GM18951 (cell line): ENCODE data around the gene TMEM176B.
"Not testable (repeated sequence)": the region's sequence is repeated elsewhere in the genome, so short reads cannot be mapped to it uniquely, and the experiment has no call there.

Experiments
- POLR2A ChIP-seq: IDR thresholded peaks from 4 replicates; pipeline ENCODE4 v1.6.1; 2011; ENCODE audit warnings: mild to moderate bottlenecking; ENCODE audit not compliant: insufficient read length, insufficient read depth; ENCODE audit errors: extremely low read depth
- in situ Hi-C: fragments of 300-500 bp; cut with MboI; formaldehyde crosslinking; loops from one replicate; pipeline ENCODE4 v1.12.0; 2022; ENCODE audit warnings: low sequenced_read_pairs, mixed read lengths, inconsistent platforms; ENCODE audit not compliant: unreplicated experiment

TMEM176B gene

GRCh38 chr7:150791304-150791703 is 8.9 kb downstream of the TMEM176B start:
- no peak for TF ChIP-seq POLR2A
- in situ Hi-C loops: no loop called here

- in situ Hi-C loops: no loop called here
These were observed 9.6 kb downstream of the TMEM176B start for GRCh38 chr7:150790416-150791075.

DNA sequence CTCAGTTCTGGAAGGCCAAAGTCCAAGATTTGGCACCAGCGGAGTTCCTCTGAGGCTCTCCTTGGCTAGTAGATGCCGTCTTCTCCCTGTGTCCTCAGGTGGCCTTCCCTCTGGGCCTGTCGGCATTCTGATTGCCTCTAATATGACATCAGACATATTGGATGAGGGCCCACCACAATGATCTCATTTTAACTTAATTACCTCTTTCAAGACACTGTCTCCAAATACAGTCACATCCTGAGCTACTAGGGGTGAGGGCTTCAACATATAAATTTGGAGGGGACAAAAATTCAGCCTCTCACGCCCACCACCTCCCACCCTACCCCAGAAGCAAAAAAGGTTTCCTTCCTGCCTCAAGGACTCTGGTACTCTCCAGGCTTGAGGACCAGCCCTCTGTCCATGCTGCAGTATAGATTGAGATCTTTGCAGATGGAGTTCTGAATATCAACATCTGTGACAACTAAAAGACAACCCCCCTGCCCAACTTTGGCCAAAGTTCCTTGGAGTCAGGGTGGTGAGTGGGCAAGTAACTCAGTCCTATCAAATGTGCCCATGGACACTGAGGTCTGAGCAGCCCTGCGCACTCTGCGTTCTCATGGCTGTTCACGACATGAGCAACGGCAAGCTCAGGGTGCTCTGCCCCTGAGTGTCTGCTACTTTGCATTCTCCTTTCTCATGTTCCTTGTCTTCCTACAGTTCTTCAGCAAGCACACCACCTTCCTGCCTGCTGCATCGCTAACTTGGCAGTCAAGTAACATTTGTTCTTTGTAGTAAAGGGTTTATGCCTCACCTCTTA is 11.5 kb downstream of the TMEM176B start:
- in situ Hi-C loops: no loop called here
- no peak for TF ChIP-seq POLR2A

More at GRCh38 chr7:150790416-150791075, 9.6 kb downstream of the TMEM176B start:
- no peak for TF ChIP-seq POLR2A

GRCh38 chr7:150787321-150788281 is 12.6 kb downstream of the TMEM176B start:
- TF ChIP-seq POLR2A: no peak
- in situ Hi-C loops: no loop called here

DNA sequence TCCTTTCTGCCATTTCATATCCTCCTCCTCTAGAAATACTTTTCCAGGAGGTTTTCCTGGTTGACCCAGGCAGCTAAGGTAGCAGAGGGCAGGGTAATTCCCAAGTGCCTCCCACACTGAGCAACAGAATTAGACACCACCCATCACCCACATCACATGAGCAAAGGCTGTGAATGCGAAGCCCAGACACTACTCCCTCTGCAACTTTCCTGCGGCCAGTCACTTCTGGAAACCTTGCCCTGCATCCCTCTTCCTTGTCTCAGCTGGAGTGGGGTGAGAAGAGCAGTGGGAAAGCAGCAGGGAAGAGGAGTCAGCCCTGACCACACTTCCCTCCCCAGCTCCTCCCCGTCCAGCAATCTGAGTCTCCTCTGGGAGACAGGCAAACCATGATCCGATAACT is 15.2 kb downstream of the TMEM176B start:
- in situ Hi-C loops: no loop called here
- TF ChIP-seq POLR2A: no peak

DNA sequence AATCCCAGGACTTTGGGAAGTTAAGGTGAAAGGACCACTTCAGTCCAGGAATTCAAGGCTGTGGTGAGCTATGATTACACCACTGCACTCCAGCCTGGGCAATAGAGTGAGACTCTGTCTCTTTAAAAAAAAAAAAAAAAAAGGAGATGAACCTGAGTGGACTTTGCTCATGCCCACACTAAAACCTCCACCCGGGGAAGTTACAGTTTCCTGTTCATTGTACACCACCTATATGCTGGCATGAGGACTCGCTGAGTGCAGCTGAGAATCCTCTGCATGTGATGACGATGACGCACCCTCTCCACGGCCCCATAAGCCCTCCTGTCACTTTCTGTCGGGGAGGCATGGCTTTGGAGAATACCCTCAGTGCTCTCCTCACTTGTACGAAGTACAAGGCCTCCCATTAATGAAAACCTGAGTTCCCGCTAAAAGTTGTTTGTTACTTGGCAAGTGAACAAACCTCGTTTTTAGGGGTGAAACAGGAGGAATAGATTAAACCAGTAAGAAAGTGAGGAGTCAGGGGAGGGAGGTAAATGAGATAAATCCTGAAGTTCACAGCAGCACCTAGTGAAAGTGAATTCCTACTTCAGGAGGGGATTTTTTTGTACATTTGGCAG is 15.9 kb downstream of the TMEM176B start:
- in situ Hi-C loops: no loop called here
- no peak for TF ChIP-seq POLR2A

DNA sequence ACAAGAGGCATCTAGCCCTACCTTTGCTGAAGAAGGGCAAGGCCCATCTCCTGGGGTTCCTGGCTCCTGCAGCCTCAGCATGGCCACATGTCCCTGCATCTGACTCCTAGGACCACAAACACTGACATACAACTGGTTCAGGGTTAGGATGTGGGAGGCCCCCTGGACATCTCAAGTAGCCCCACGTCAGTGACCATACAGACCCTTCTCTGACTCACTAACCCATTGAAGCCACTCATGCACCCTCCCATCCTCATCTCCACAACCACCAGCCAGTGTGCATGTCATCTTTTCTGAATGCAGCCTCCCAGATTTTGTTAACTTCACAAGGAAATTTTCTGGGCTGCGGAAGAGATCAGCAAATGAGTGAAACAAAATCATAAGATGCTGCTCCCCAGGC is 18.2 kb downstream of the TMEM176B start:
- in situ Hi-C loops: no loop called here
- TF ChIP-seq POLR2A: no peak

- no peak for TF ChIP-seq POLR2A
- in situ Hi-C loops: no loop called here
These were observed 19.1 kb downstream of the TMEM176B start for GRCh38 chr7:150781103-150781502.

- TF ChIP-seq POLR2A: no peak
- in situ Hi-C loops: no loop called here
These were observed 19.9 kb downstream of the TMEM176B start for GRCh38 chr7:150780292-150780691.

- no peak for TF ChIP-seq POLR2A
- in situ Hi-C loops: no loop called here
These were observed 21.3 kb downstream of the TMEM176B start for GRCh38 chr7:150778738-150779301.

DNA sequence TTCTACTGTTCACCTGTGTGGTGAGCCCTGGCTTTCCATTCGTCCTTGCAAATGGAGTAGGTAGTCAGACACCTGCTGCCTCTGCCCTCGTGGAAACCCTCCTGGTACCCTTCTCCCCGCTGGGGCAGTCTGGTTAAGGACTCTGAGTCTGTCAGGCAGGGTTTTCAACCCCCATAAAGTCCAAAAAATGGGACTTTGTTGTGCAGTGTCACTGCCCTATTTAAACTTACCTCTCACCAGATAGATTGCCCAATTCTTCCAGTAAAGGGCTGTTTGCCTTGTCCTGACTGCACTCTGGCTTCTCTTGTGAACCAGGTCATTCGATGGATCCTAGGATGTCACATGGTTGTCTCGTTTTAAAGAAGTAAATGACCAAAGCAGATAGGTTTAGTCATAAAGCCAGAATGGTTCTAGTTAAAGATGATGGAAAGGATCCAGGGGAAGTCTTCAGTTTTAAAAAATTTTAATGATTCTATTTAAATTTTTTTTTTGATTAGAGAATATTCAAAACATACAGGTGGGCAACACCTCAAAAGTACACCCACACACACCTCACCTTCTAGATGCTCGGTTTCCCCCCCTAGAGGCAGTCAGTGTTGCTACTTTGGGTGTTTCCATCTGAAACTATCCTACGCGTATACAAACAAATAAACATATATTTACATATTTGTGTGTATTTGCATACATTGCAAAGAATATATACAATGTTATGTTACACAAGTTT is 22.0 kb downstream of the TMEM176B start:
- TF ChIP-seq POLR2A: no peak
- in situ Hi-C loops: no loop called here

DNA sequence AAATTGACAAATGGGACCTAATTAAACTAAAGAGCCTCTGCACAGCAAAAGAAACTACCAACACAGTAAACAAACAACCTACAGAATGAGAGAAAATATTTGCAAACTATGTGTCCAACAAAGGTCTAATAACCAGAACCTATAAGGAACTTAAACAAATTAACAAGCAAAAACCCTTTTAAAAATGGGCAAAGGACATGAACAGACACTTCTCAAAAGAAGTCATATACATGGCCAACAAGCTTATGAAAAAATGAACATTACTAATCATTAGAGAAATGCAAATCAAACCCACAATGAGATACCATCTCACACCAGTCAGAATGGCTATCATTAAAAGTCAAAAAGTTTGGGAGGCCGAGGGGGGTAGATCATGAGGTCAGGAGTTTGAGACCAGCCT is 26.0 kb downstream of the TMEM176B start:
- in situ Hi-C loops: not testable (repeated sequence)
